Measurements from ENCODE around the gene PDE8A.

Gene PDE8A

DNA sequence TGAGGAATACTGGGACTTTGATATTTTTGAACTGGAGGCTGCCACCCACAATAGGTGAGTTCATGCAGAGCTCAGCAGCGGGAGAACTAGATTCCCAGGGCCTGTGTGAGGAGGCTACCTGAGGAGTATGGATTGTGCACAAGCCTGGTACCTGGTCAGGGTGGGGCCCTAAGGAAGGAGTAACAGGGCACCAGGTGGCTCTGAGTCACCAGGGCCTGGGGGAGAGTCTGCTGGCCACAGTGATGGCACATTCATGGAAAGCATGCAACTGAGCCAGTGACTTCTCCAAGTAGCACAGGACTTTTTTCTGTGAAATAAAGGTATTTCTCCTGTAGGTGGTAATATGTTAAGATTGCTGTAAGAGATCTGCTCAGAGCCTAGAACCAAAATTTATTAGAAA is 134.4 kb downstream of the PDE8A start:
- Histone ChIP-seq H3K27me3 (ENCODE audit: control insufficient read depth, insufficient read depth, low read length) (no peaks in the 10 kb centered on the region), H3K4me1 (ENCODE audit: control insufficient read depth, insufficient read depth, low read length) (no peaks in the 10 kb centered on the region), H3K9me3 (ENCODE audit: control insufficient read depth, low read length) (no peaks in the 10 kb centered on the region), H3K9ac (ENCODE audit: low read length) (no peak overlapping the region), H3K36me3 (ENCODE audit: control insufficient read depth, insufficient read depth, low read length) (no peaks in the 10 kb centered on the region), H3K4me3 (ENCODE audit: low read length) (no peak overlapping the region)

- H3K4me3 ChIP-seq (ENCODE audit: low read length): no peak overlapping the region
- H3K4me1 ChIP-seq (ENCODE audit: control insufficient read depth, insufficient read depth, low read length): no peaks in the 10 kb centered on the region
- no peaks in the 10 kb centered on the region for H3K27me3 ChIP-seq (ENCODE audit: control insufficient read depth, insufficient read depth, low read length)
- H3K9me3 ChIP-seq (ENCODE audit: control insufficient read depth, low read length): no peaks in the 10 kb centered on the region
- H3K36me3 ChIP-seq (ENCODE audit: control insufficient read depth, insufficient read depth, low read length): no peaks in the 10 kb centered on the region
- H3K9ac ChIP-seq (ENCODE audit: low read length): no peak overlapping the region
These were observed 134.8 kb downstream of the PDE8A start for GRCh38 chr15:85116494-85116893.

- H3K9me3 ChIP-seq (ENCODE audit: control insufficient read depth, low read length): no peaks in the 10 kb centered on the region
- H3K36me3 ChIP-seq (ENCODE audit: control insufficient read depth, insufficient read depth, low read length): no peaks in the 10 kb centered on the region
- H3K4me3 ChIP-seq (ENCODE audit: low read length): no peak overlapping the region
- no peaks in the 10 kb centered on the region for H3K27me3 ChIP-seq (ENCODE audit: control insufficient read depth, insufficient read depth, low read length)
- H3K4me1 ChIP-seq (ENCODE audit: control insufficient read depth, insufficient read depth, low read length): no peaks in the 10 kb centered on the region
- H3K9ac ChIP-seq (ENCODE audit: low read length): no peak overlapping the region
These were observed 135.4 kb downstream of the PDE8A start for GRCh38 chr15:85116925-85117646.

DNA sequence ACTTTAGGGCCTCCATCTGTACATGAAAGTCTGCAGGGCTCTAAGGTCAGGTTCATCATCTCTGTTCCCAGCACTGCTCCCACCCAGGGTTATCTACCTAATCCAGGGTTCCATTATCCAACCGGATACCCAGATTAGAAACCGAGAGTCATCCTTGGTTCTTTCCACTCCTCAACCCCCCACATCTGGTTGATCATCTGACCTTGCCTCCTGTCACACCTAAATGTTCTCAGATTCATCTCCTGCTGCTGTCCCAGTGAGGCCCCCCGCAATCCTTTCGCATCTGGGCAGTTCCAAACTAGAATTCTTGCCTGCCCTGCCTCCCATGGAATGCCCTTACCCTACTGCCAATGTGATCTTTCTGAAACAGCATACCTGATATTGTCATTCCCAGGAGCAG is 136.5 kb downstream of the PDE8A start:
- Histone ChIP-seq H3K4me3 (ENCODE audit: low read length) (no peak overlapping the region), H3K27me3 (ENCODE audit: control insufficient read depth, insufficient read depth, low read length) (no peaks in the 10 kb centered on the region), H3K36me3 (ENCODE audit: control insufficient read depth, insufficient read depth, low read length) (no peaks in the 10 kb centered on the region), H3K9me3 (ENCODE audit: control insufficient read depth, low read length) (no peaks in the 10 kb centered on the region), H3K4me1 (ENCODE audit: control insufficient read depth, insufficient read depth, low read length) (no peaks in the 10 kb centered on the region), H3K9ac (ENCODE audit: low read length) (no peak overlapping the region)

DNA sequence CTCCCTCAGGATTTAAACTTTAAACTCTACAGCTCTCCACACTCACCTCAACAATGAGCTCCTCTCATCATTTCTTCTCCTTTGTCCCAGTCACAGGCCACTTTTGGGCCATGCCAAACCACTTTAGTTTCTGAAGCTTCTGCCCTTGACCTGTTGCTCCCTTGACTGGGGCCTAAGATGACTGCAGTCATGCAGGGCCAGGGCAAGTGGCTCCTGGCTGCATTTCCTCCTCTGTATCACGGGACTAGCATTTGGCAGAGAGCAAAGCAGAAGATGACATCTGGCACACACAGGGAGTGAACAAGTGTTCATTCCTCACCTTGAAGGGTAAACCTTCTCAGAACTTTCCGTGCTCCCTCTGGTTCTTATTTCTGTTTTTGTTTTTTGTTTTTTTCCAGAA is 136.9 kb downstream of the PDE8A start:
- no peak overlapping the region for H3K9ac ChIP-seq (ENCODE audit: low read length)
- no peaks in the 10 kb centered on the region for H3K36me3 ChIP-seq (ENCODE audit: control insufficient read depth, insufficient read depth, low read length)

DNA sequence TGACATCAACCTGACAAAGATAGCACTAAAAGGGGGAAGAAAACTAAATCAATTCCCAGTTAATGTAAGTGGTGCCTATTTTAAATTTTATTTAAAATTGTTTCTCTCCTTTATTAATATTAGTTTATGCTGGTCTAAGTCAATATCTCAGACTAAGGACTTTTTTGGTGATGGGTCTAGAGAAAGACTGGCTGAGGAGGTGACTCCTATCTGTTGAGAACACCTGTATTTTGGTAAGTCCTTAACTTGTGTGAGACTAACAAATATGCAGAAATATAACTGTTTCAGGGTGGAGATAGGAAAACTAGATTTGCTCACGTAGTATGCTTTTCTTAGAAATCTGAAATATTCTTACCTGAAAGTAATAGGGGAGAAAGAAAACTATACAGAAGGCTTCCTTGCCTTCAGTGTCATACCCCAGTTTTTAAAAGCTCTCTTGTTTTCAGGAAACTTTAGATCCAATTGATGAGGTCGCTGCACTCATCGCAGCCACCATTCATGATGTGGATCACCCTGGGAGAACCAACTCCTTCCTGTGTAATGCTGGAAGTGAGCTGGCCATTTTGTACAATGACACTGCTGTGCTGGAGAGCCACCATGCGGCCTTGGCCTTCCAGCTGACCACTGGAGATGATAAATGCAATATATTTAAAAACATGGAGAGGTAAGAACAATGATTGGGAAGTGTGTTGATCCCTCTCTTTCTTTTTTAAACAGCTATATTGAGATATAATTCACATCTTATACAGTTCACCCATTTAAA is 138.9 kb downstream of the PDE8A start:
- no peaks in the 10 kb centered on the region for H3K36me3 ChIP-seq (ENCODE audit: control insufficient read depth, insufficient read depth, low read length)
- no peaks in the 10 kb centered on the region for H3K9me3 ChIP-seq (ENCODE audit: control insufficient read depth, low read length)
- no peak overlapping the region for H3K4me3 ChIP-seq (ENCODE audit: low read length)
- no peaks in the 10 kb centered on the region for H3K4me1 ChIP-seq (ENCODE audit: control insufficient read depth, insufficient read depth, low read length)
- H3K27me3 ChIP-seq (ENCODE audit: control insufficient read depth, insufficient read depth, low read length): no peaks in the 10 kb centered on the region
- H3K9ac ChIP-seq (ENCODE audit: low read length): no peak overlapping the region

More for the DNA sequence above, 136.9 kb downstream of the PDE8A start:
- Histone ChIP-seq H3K4me1 (ENCODE audit: control insufficient read depth, insufficient read depth, low read length) (no peaks in the 10 kb centered on the region), H3K9me3 (ENCODE audit: control insufficient read depth, low read length) (no peaks in the 10 kb centered on the region), H3K27me3 (ENCODE audit: control insufficient read depth, insufficient read depth, low read length) (no peaks in the 10 kb centered on the region), H3K4me3 (ENCODE audit: low read length) (no peak overlapping the region)

- Histone ChIP-seq H3K27me3 (ENCODE audit: control insufficient read depth, insufficient read depth, low read length) (no peaks in the 10 kb centered on the region), H3K9me3 (ENCODE audit: control insufficient read depth, low read length) (no peaks in the 10 kb centered on the region), H3K36me3 (ENCODE audit: control insufficient read depth, insufficient read depth, low read length) (no peaks in the 10 kb centered on the region), H3K4me1 (ENCODE audit: control insufficient read depth, insufficient read depth, low read length) (no peaks in the 10 kb centered on the region), H3K9ac (ENCODE audit: low read length) (no peak overlapping the region), H3K4me3 (ENCODE audit: low read length) (no peak overlapping the region)
These were observed 142.5 kb downstream of the PDE8A start for GRCh38 chr15:85124173-85124572.

DNA sequence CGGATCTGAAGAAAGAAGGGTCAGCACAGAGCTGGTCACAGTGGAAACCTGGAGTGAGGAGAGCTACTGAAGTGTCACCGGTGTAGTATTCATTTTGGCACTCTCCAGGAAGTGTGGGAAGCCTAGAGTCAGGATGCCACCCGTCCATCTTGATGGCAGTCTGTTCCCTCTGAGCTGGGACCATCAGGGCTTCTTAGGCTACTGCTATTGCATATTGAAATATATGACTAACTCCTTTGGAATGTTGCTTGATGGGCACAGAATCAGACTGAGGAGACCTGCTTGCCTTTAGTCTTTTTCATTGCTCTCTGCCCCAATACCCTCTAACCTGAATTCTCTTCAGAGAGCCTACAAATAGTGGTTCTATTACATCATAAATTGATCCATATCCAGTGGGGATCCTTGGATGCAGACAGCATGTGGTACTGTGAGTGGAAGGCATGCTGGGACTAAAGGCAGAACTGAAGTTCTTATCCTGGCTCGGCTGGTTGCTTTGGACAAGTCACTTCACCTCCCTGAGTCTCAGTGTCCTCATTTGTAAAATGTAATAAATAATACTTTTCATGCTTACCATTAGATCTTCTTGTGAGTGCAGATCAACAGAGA is 143.5 kb downstream of the PDE8A start:
- Histone ChIP-seq H3K9me3 (ENCODE audit: control insufficient read depth, low read length) (no peaks in the 10 kb centered on the region), H3K4me1 (ENCODE audit: control insufficient read depth, insufficient read depth, low read length) (no peaks in the 10 kb centered on the region), H3K36me3 (ENCODE audit: control insufficient read depth, insufficient read depth, low read length) (no peaks in the 10 kb centered on the region), H3K4me3 (ENCODE audit: low read length) (no peak overlapping the region), H3K27me3 (ENCODE audit: control insufficient read depth, insufficient read depth, low read length) (no peaks in the 10 kb centered on the region), H3K9ac (ENCODE audit: low read length) (no peak overlapping the region)

DNA sequence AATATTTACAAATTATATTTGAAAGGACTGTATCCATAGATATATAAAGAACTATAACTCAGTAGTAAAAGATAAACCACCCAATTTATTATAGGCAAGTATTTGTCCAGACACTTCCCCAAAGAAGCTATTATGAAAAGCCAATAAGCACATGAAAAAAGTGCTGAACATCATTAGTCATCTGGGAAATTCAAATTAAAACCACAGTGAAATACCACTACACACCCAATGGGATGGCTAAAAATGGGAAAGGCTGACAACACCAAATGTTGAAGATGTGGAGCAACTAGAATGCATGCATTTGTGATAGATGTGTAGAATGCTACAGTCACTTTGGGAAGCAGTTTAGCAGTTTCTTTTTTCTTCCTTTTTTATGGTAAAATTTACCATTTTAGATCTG is 147.0 kb downstream of the PDE8A start:
- Histone ChIP-seq H3K9me3 (ENCODE audit: control insufficient read depth, low read length) (no peaks in the 10 kb centered on the region), H3K27me3 (ENCODE audit: control insufficient read depth, insufficient read depth, low read length) (no peaks in the 10 kb centered on the region), H3K9ac (ENCODE audit: low read length) (no peak overlapping the region), H3K4me3 (ENCODE audit: low read length) (no peak overlapping the region), H3K4me1 (ENCODE audit: control insufficient read depth, insufficient read depth, low read length) (no peaks in the 10 kb centered on the region), H3K36me3 (ENCODE audit: control insufficient read depth, insufficient read depth, low read length) (no peaks in the 10 kb centered on the region)

DNA sequence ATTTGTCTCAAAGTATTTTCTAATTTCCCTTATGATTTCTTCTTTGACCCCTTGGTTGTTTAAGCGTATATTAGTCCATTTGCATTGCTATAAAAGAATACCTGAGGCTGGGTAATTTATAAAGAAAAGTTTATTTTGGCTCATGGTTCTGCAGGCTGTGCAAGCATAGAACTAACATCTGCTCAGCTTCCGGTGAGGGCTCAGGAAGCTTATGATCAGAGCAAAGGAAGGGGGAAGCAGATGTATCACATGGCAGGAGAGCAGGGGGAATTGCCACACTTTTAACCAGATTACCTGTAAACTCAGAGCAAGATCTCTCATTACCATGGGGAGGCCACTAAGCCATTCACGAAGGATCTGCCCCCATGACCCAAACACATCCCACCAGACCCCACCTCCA is 148.2 kb downstream of the PDE8A start:
- H3K9ac ChIP-seq (ENCODE audit: low read length): no peak overlapping the region
- H3K9me3 ChIP-seq (ENCODE audit: control insufficient read depth, low read length): no peaks in the 10 kb centered on the region
- H3K4me1 ChIP-seq (ENCODE audit: control insufficient read depth, insufficient read depth, low read length): no peaks in the 10 kb centered on the region
- H3K36me3 ChIP-seq (ENCODE audit: control insufficient read depth, insufficient read depth, low read length): no peaks in the 10 kb centered on the region
- H3K27me3 ChIP-seq (ENCODE audit: control insufficient read depth, insufficient read depth, low read length): no peaks in the 10 kb centered on the region
- H3K4me3 ChIP-seq (ENCODE audit: low read length): no peak overlapping the region

DNA sequence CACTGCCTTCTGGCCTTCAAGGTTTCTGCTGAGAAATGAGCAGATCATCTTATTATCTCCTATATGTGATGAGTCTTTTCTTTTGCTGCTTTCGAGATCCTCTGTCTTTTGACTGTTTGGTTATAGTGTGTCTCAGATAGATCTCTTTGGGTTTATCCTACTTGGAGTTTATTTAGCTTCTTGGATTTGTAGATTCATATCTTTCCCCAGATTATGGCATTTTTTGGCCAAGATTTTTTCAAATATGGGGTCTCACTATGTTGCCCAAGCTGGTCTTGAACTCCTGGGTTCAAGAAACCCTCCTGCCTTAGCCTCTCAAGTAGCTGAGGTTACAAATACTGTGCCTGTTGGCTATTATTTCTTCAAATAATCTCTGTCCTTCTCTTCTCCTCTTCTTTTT is 150.3 kb downstream of the PDE8A start:
- H3K36me3 ChIP-seq (ENCODE audit: control insufficient read depth, insufficient read depth, low read length): no peaks in the 10 kb centered on the region
- no peaks in the 10 kb centered on the region for H3K4me1 ChIP-seq (ENCODE audit: control insufficient read depth, insufficient read depth, low read length)
- H3K27me3 ChIP-seq (ENCODE audit: control insufficient read depth, insufficient read depth, low read length): no peaks in the 10 kb centered on the region
- H3K9me3 ChIP-seq (ENCODE audit: control insufficient read depth, low read length): no peaks in the 10 kb centered on the region
- H3K9ac ChIP-seq (ENCODE audit: low read length): no peak overlapping the region
- no peak overlapping the region for H3K4me3 ChIP-seq (ENCODE audit: low read length)

DNA sequence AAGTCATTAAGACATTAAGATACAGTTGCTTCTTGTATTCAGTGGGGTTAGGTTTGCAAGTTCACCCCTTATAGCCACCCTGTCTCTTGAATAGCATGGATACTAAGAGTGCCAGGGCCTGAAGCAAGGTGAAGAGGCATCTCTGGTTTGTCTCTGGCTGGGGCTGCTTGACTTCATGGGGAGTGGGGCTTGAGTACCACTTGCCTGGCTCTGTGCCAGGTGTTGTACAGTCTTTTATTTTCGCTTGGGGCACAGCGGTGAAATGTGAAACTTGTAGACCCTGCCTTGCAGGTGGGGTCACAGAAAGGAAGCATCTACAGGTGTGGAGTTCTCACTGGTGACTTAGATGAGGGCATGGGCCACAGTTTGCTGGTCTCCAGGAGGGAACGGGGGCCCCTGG is 152.1 kb downstream of the PDE8A start:
- Histone ChIP-seq H3K9me3 (ENCODE audit: control insufficient read depth, low read length) (no peaks in the 10 kb centered on the region), H3K4me1 (ENCODE audit: control insufficient read depth, insufficient read depth, low read length) (no peaks in the 10 kb centered on the region), H3K9ac (ENCODE audit: low read length) (no peak overlapping the region), H3K4me3 (ENCODE audit: low read length) (no peak overlapping the region), H3K36me3 (ENCODE audit: control insufficient read depth, insufficient read depth, low read length) (no peaks in the 10 kb centered on the region), H3K27me3 (ENCODE audit: control insufficient read depth, insufficient read depth, low read length) (no peaks in the 10 kb centered on the region)
